Skeletal muscle tissue (tissue), 4 donors: ENCODE measurements around the gene NFIX. TPM values are rescaled to one million over a fixed set of nuclear protein-coding genes. Genes with fewer than 3 reads are reported as not detected.

ENCODE experiments used
- H3K27ac ChIP-seq: one replicate; pipeline ENCODE4 v1.7.0; 2013; ENCODE audit warnings: mild to moderate bottlenecking, low read depth, low read length, inconsistent platforms
- H3K27me3 ChIP-seq, 3 donors: one replicate each; pipeline ENCODE4 v1.7.0; 2013; ENCODE audit warnings: low read length in 3 of 3; ENCODE audit not compliant: control insufficient read depth in 3 of 3, insufficient read depth in 3 of 3
- H3K36me3 ChIP-seq, 3 donors: one replicate each; pipeline ENCODE4 v1.7.0; 2013; ENCODE audit warnings: low read length in 3 of 3; ENCODE audit not compliant: control insufficient read depth in 3 of 3, insufficient read depth in 3 of 3
- H3K4me1 ChIP-seq, 3 donors: one replicate each; pipeline ENCODE4 v1.7.0; 2013; ENCODE audit warnings: low read length in 3 of 3, mild to moderate bottlenecking in 3 of 3; ENCODE audit not compliant: control insufficient read depth in 3 of 3, insufficient read depth in 3 of 3
- H3K4me3 ChIP-seq, 3 donors: one replicate each; pipeline ENCODE4 v1.7.0; 2013; ENCODE audit warnings: low read length in 3 of 3
- H3K9ac ChIP-seq, 3 donors: one replicate each; pipeline ENCODE4 v1.7.0; 2013; ENCODE audit warnings: low read length in 3 of 3, mild to moderate bottlenecking in 3 of 3, moderate library complexity in 2 of 3, low read depth in 1 of 3
- H3K9me3 ChIP-seq, 3 donors: one replicate each; pipeline ENCODE4 v1.7.0; 2013; ENCODE audit warnings: low read length in 3 of 3; ENCODE audit not compliant: control insufficient read depth in 3 of 3
- total RNA-seq: library from RNA; depleted of rRNA; stranded (reverse); fragments of >200 nt; gene quantifications from one replicate; pipeline ENCODE4 v1.2.3, GENCODE V29; 2014
- donor health status: Osteomylitis.

NFIX gene
- total RNA-seq, 1 donor from 2014 or later = 49.1 TPM

- Histone ChIP-seq H3K9me3 (no peaks in the 10 kb centered on the region), H3K4me3 (peak overlapping the region in 2 of 3 donors; percentile 29 to 41), H3K36me3 (no peaks in the 10 kb centered on the region), H3K9ac (peak overlapping the region; percentile 38 to 77 (median 63)), H3K27me3 (no peaks in the 10 kb centered on the region), H3K4me1 (peaks cover 91 to 99% (median 97%) of the 10 kb centered on the region in 3 donors), H3K27ac (peak overlapping the region; percentile 93)
These were observed 63.8 kb downstream of the NFIX start for GRCh38 chr19:13058951-13059660.

GRCh38 chr19:13060233-13060963 lies 65.1 kb downstream of the NFIX start:
- Histone ChIP-seq H3K9me3 (no peaks in the 10 kb centered on the region), H3K27ac (peak overlapping the region; percentile 90), H3K27me3 (no peaks in the 10 kb centered on the region), H3K4me3 (peak overlapping the region; percentile 67 to 76 (median 70)), H3K4me1 (peaks cover 92 to 99% (median 98%) of the 10 kb centered on the region in 3 donors), H3K36me3 (no peaks in the 10 kb centered on the region), H3K9ac (peak overlapping the region; percentile 57 to 86 (median 66))

DNA sequence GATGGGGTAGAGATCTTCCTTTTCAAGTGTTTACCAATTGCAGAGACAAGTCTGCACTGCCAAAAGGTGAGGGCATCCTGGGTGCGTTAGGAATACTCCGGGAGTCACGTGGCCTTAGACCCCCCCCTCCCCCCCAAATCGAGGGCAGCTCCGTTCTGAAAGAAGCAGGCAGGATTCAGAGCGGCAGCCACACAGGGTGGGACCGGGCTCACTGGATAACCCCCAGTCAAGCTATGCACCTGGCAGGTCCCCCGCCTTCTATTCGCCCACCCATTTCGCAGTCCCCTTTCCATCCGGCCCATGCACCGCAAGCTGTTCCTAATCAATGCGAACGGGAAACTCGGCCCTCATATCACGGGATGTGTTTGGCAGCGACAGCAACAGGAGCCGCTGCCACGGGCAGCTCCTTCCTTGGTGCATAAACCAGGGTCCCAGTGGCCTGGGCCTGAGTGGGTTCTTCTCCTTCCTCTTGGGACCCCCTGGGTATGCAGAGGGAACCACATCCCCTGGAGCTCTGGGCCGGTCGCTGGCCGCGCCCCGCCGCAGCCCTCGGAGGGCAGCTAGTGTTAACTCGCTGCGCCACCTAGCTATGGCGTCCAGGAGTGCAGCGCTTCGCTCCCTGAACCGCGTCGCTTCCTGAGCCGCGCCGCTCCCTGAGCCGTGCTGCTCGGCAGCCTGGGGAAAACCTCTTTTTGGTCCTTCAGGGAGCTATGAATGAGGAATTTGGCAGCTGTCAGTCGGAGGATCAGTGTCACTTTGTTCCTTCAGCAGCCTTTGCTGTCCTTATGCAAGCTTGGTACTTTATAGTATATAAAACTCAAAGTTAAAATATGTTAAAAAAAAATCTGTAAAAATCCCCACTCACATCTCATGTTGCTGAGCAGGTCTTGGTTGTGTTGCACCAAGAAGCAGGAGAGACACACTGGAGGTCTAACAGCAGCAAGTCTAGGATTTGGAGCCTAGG lies 66.0 kb downstream of the NFIX start:
- H3K27me3 ChIP-seq = no peaks in the 10 kb centered on the region
- H3K36me3 ChIP-seq = peaks cover 0 to 3% (median 0%) of the 10 kb centered on the region in 3 donors
- peak overlapping the region; percentile 66 to 86 (median 71) for H3K9ac ChIP-seq
- peak overlapping the region; percentile 90 for H3K27ac ChIP-seq
- H3K9me3 ChIP-seq = no peaks in the 10 kb centered on the region
- H3K4me3 ChIP-seq = peak overlapping the region; percentile 67 to 76 (median 70)
- peaks cover 92 to 99% (median 98%) of the 10 kb centered on the region in 3 donors for H3K4me1 ChIP-seq

GRCh38 chr19:13062317-13062716 lies 67.0 kb downstream of the NFIX start:
- Histone ChIP-seq H3K36me3 (peaks cover 0 to 3% (median 0%) of the 10 kb centered on the region in 3 donors), H3K4me3 (peak overlapping the region in 2 of 3 donors; percentile 60 to 70), H3K27me3 (no peaks in the 10 kb centered on the region), H3K9ac (peak overlapping the region; percentile 66 to 86 (median 79)), H3K27ac (peak overlapping the region; percentile 90), H3K4me1 (peaks cover 92 to 99% (median 98%) of the 10 kb centered on the region in 3 donors), H3K9me3 (no peaks in the 10 kb centered on the region)

DNA sequence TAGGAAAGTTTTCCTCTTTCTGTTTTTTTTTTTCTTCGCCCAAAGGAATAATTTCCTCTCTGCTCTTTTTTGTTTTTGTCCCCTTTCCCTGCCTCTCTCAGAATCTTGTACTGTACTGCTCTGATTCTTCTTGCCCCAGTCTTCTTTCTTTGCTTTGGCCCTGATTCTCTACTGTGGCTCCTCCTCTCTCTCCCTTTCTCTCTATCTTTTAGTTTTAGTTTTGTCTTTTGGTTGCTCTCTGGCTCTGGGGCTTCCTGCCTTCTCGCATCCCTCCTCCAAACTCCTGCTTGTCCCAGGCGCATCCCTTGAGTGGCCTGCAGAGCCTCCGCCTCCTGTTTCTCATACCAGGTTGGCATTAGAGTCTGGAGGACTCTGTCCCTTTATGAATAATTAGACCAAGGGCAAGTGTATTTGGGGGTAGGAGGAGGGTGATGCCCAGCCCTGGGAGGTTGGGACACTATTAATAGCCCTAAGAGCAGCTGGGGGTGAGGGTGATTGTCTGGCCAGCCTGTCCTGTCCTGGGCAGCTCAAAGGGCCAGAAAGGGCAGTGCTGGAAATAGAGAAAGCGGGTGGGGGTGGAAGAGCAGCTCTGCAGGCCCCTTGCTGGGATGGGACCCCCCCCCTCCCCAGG lies 68.3 kb downstream of the NFIX start:
- peaks cover 92 to 99% (median 97%) of the 10 kb centered on the region in 3 donors for H3K4me1 ChIP-seq
- peak overlapping the region in 1 of 3 donors; percentile 61 for H3K4me3 ChIP-seq
- no peaks in the 10 kb centered on the region for H3K9me3 ChIP-seq
- no peaks in the 10 kb centered on the region for H3K27me3 ChIP-seq
- H3K27ac ChIP-seq = peak overlapping the region; percentile 90
- peaks cover 0 to 3% (median 0%) of the 10 kb centered on the region in 3 donors for H3K36me3 ChIP-seq
- H3K9ac ChIP-seq = peak overlapping the region; percentile 73 to 95 (median 82)

GRCh38 chr19:13064092-13064489 lies 68.8 kb downstream of the NFIX start:
- H3K4me1 ChIP-seq = peaks cover 92 to 99% (median 97%) of the 10 kb centered on the region in 3 donors
- H3K9me3 ChIP-seq = no peaks in the 10 kb centered on the region
- H3K27me3 ChIP-seq = no peaks in the 10 kb centered on the region
- H3K27ac ChIP-seq = peak overlapping the region; percentile 90
- peak overlapping the region; percentile 10 to 61 (median 51) for H3K4me3 ChIP-seq
- H3K9ac ChIP-seq = peak overlapping the region; percentile 73 to 95 (median 82)
- H3K36me3 ChIP-seq = peaks cover 0 to 3% (median 0%) of the 10 kb centered on the region in 3 donors

GRCh38 chr19:13066226-13066625 lies 71.0 kb downstream of the NFIX start:
- H3K9me3 ChIP-seq = no peaks in the 10 kb centered on the region
- H3K4me1 ChIP-seq = peaks cover 93 to 98% (median 98%) of the 10 kb centered on the region in 3 donors
- peaks cover 0 to 3% (median 0%) of the 10 kb centered on the region in 3 donors for H3K36me3 ChIP-seq
- peak overlapping the region; percentile 48 to 61 (median 51) for H3K4me3 ChIP-seq
- H3K27ac ChIP-seq = peak overlapping the region; percentile 90
- H3K27me3 ChIP-seq = no peaks in the 10 kb centered on the region
- peak overlapping the region; percentile 73 to 95 (median 82) for H3K9ac ChIP-seq

- Histone ChIP-seq H3K9me3 (no peaks in the 10 kb centered on the region), H3K4me1 (peaks cover 94 to 98% (median 98%) of the 10 kb centered on the region in 3 donors), H3K36me3 (peaks cover 0 to 3% (median 0%) of the 10 kb centered on the region in 3 donors), H3K27me3 (no peaks in the 10 kb centered on the region), H3K9ac (peak overlapping the region; percentile 73 to 95 (median 77)), H3K27ac (peak overlapping the region; percentile 90), H3K4me3 (peak overlapping the region in 2 of 3 donors; percentile 38 to 45)
These were observed 71.9 kb downstream of the NFIX start for GRCh38 chr19:13066933-13067807.
